Measurements from ENCODE around the gene ZNRD2. TPM values are rescaled to one million over a fixed set of nuclear protein-coding genes. Genes with fewer than 3 reads are reported as not detected.
A peak's percentile ranks its signal among the peaks of the same experiment; 100 is the strongest.

ZNRD2 gene
- total RNA-seq, 1 donor from 2014 or later, result 32.2 TPM

- no peaks in the 10 kb centered on the region for H3K36me3 Mint-ChIP-seq
- peaks cover 4% of the 10 kb centered on the region for H3K4me1 Mint-ChIP-seq (ENCODE audit: unreplicated experiment)
- no peak overlapping the region for H3K4me3 Mint-ChIP-seq
- peak; percentile 74 for TF ChIP-seq CTCF (conservative IDR thresholded peaks at IDR 0.05)
- peaks cover 15% of the 10 kb centered on the region for H3K27me3 Mint-ChIP-seq
- no peak overlapping the region for H3K27ac Mint-ChIP-seq
- no peaks in the 10 kb centered on the region for H3K9me3 Mint-ChIP-seq
- no peak for DNase-seq (ENCODE audit: extremely low spot score, unreplicated experiment)
Observed at GRCh38 chr11:65593518-65594414, 23.5 kb downstream of the ZNRD2 start.

DNA sequence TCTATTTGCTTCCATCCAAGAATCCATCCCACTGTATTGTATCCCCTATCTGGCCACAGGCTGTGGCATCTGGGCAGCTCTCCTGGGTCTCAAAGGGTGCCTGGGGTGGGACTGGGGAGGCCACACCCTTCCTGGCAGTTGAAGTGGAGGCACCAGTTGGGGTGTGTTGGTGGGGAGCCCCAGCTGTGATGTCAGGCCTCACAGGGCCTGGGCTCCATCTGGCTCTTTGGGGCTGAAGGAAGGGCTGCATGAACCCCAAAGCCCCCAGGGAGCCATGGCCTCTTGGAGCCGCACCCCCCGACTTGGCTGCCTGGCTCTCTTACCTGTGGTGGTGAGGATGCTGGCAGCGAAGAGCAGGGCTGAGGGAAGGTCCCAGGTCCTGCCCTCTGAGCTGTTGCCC, 24.9 kb downstream of the ZNRD2 start:
- Mint-ChIP-seq H3K4me1 (ENCODE audit: unreplicated experiment) (peaks cover 4% of the 10 kb centered on the region), H3K4me3 (no peak overlapping the region), H3K27me3 (peaks cover 15% of the 10 kb centered on the region), H3K9me3 (no peaks in the 10 kb centered on the region), H3K36me3 (no peaks in the 10 kb centered on the region), H3K27ac (no peak overlapping the region)
- TF ChIP-seq CTCF (conservative IDR thresholded peaks at IDR 0.05), result no peak
- no peak for DNase-seq (ENCODE audit: extremely low spot score, unreplicated experiment)

- no peak for DNase-seq (ENCODE audit: extremely low spot score, unreplicated experiment)
- TF ChIP-seq CTCF (conservative IDR thresholded peaks at IDR 0.05), result no peak
- H3K27me3 Mint-ChIP-seq, result peaks cover 10% of the 10 kb centered on the region
- no peak within 1 kb of the TSS for H3K4me3 Mint-ChIP-seq
- no peaks in the 10 kb centered on the region for H3K9me3 Mint-ChIP-seq
- no peak within 1 kb of the TSS for H3K27ac Mint-ChIP-seq
- H3K4me1 Mint-ChIP-seq (ENCODE audit: unreplicated experiment), result peaks cover 4% of the 10 kb centered on the region
- H3K36me3 Mint-ChIP-seq, result peaks cover 1% of the 10 kb centered on the region
Observed at GRCh38 chr11:65595543-65596281, 25.4 kb downstream of the ZNRD2 start, which contains the start of gene KCNK7. KCNK7 (minus strand) TSS chr11:65595800; CDS start chr11:65595772, 28 bp downstream.

GRCh38 chr11:65596520-65596919, 26.2 kb downstream of the ZNRD2 start:
- no peak for TF ChIP-seq CTCF (conservative IDR thresholded peaks at IDR 0.05)
- Mint-ChIP-seq H3K27ac (no peak overlapping the region), H3K36me3 (peaks cover 5% of the 10 kb centered on the region), H3K9me3 (no peaks in the 10 kb centered on the region), H3K4me1 (ENCODE audit: unreplicated experiment) (no peaks in the 10 kb centered on the region), H3K4me3 (no peak overlapping the region), H3K27me3 (peaks cover 7% of the 10 kb centered on the region)
- no peak for DNase-seq (ENCODE audit: extremely low spot score, unreplicated experiment)

GRCh38 chr11:65598258-65598699, 28.0 kb downstream of the ZNRD2 start:
- no peak overlapping the region for H3K27ac Mint-ChIP-seq
- TF ChIP-seq CTCF (conservative IDR thresholded peaks at IDR 0.05), result no peak
- H3K9me3 Mint-ChIP-seq, result no peaks in the 10 kb centered on the region
- DNase-seq (ENCODE audit: extremely low spot score, unreplicated experiment), result no peak
- peaks cover 7% of the 10 kb centered on the region for H3K36me3 Mint-ChIP-seq
- peaks cover 5% of the 10 kb centered on the region for H3K27me3 Mint-ChIP-seq
- H3K4me1 Mint-ChIP-seq (ENCODE audit: unreplicated experiment), result no peaks in the 10 kb centered on the region
- no peak overlapping the region for H3K4me3 Mint-ChIP-seq

Data from type B pancreatic cell (in vitro differentiated cells).